Left ventricle myocardium inferior (tissue), 1 donor: ENCODE results near the gene NR5A2. TPM values are rescaled to one million over a fixed set of nuclear protein-coding genes. Genes with fewer than 3 reads are reported as not detected.

Experiments used
- DNase-seq: peaks from one replicate; pipeline ENCODE4 v3.0.0-alpha.2; 2020
- H3K27ac ChIP-seq: fragments of 200-600 bp; replicated peaks from 2 replicates; pipeline ENCODE4 v1.8.0; 2021
- H3K27me3 ChIP-seq: fragments of 200-600 bp; 2 replicates; pipeline ENCODE4 v1.8.0; 2021; ENCODE audit warnings: low read depth
- H3K36me3 ChIP-seq: fragments of 200-600 bp; 2 replicates; pipeline ENCODE4 v1.8.0; 2021
- H3K4me1 ChIP-seq: fragments of 200-600 bp; 2 replicates; pipeline ENCODE4 v1.8.0; 2021
- H3K4me3 ChIP-seq: fragments of 200-600 bp; 2 replicates; pipeline ENCODE4 v1.8.0; 2021; ENCODE audit warnings: mild to moderate bottlenecking, moderate library complexity
- H3K9me3 ChIP-seq: fragments of 200-600 bp; replicated peaks from 2 replicates; pipeline ENCODE4 v1.8.0; 2021
- CTCF ChIP-seq: fragments of 200-600 bp; IDR thresholded peaks from 2 replicates; pipeline ENCODE4 v1.8.0; 2021; ENCODE audit warnings: antibody characterized with exemption, mild to moderate bottlenecking, borderline replicate concordance
- intact Hi-C: fragments of 100-400 bp; cut with micrococcal nuclease; formaldehyde crosslinking; loops from one replicate; pipeline ENCODE4 v1.11.0; 2022
- total RNA-seq: library from RNA; stranded (reverse); fragmentation: NEBNext Ultra II Directional; extraction: Animal tissue kit (Norgen Biotek cat#: 25700); gene quantifications from one replicate; pipeline ENCODE4 v1.2.1, GENCODE V29; 2021
- donor health status: DM: no; HTN: yes; CAD: no; lungs with severe emphysema.

The NR5A2 gene
- total RNA-seq, 1 donor from 2014 or later, result 1.3 TPM

- no peak for DNase-seq
- H3K4me1 ChIP-seq, result no peaks in the 10 kb centered on the region
- intact Hi-C loops, result loop anchor here (10.0 kb wide), 1 partner anchor 65 kb away; no protein-coding TSS in a partner anchor
- no peak overlapping the region for H3K27ac ChIP-seq
- no peak for TF ChIP-seq CTCF
- H3K9me3 ChIP-seq, result no peaks in the 10 kb centered on the region
- no peaks in the 10 kb centered on the region for H3K36me3 ChIP-seq
- H3K4me3 ChIP-seq, result no peak overlapping the region
- peaks cover 33% of the 10 kb centered on the region for H3K27me3 ChIP-seq
Observed at GRCh38 chr1:200049810-200050209, 22.3 kb downstream of the NR5A2 start.

GRCh38 chr1:200051620-200052019 lies 24.1 kb downstream of the NR5A2 start:
- H3K27ac ChIP-seq, result no peak overlapping the region
- H3K27me3 ChIP-seq, result peaks cover 15% of the 10 kb centered on the region
- no peaks in the 10 kb centered on the region for H3K36me3 ChIP-seq
- intact Hi-C loops, result no loop called here
- H3K9me3 ChIP-seq, result no peaks in the 10 kb centered on the region
- H3K4me1 ChIP-seq, result no peaks in the 10 kb centered on the region
- no peak for TF ChIP-seq CTCF
- no peak for DNase-seq
- no peak overlapping the region for H3K4me3 ChIP-seq

- no peak for DNase-seq
- Histone ChIP-seq H3K36me3 (no peaks in the 10 kb centered on the region), H3K27me3 (peaks cover 3% of the 10 kb centered on the region), H3K9me3 (no peaks in the 10 kb centered on the region), H3K27ac (no peak overlapping the region), H3K4me1 (no peaks in the 10 kb centered on the region), H3K4me3 (no peak overlapping the region)
- TF ChIP-seq CTCF, result no peak
- intact Hi-C loops, result no loop called here
Observed at GRCh38 chr1:200053091-200053490, 25.6 kb downstream of the NR5A2 start.

- TF ChIP-seq CTCF, result no peak
- no peak overlapping the region for H3K4me3 ChIP-seq
Observed at GRCh38 chr1:200053646-200054045, 26.1 kb downstream of the NR5A2 start.

GRCh38 chr1:200058341-200058740 lies 30.8 kb downstream of the NR5A2 start:
- H3K4me1 ChIP-seq, result no peaks in the 10 kb centered on the region
- intact Hi-C loops, result no loop called here
- no peak overlapping the region for H3K4me3 ChIP-seq
- peaks cover 15% of the 10 kb centered on the region for H3K27me3 ChIP-seq
- H3K36me3 ChIP-seq, result no peaks in the 10 kb centered on the region
- no peak overlapping the region for H3K27ac ChIP-seq
- no peak for DNase-seq
- no peaks in the 10 kb centered on the region for H3K9me3 ChIP-seq
- TF ChIP-seq CTCF, result no peak

More at GRCh38 chr1:200053646-200054045, 26.1 kb downstream of the NR5A2 start:
- Histone ChIP-seq H3K9me3 (no peaks in the 10 kb centered on the region), H3K27me3 (no peaks in the 10 kb centered on the region), H3K36me3 (no peaks in the 10 kb centered on the region), H3K4me1 (no peaks in the 10 kb centered on the region), H3K27ac (no peak overlapping the region)
- intact Hi-C loops, result no loop called here
- no peak for DNase-seq

GRCh38 chr1:200062143-200062542 lies 34.6 kb downstream of the NR5A2 start:
- H3K9me3 ChIP-seq, result no peaks in the 10 kb centered on the region
- H3K27ac ChIP-seq, result no peak overlapping the region
- intact Hi-C loops, result no loop called here

More at GRCh38 chr1:200062143-200062542, 34.6 kb downstream of the NR5A2 start:
- Histone ChIP-seq H3K36me3 (no peaks in the 10 kb centered on the region), H3K4me3 (no peak overlapping the region), H3K4me1 (no peaks in the 10 kb centered on the region), H3K27me3 (peaks cover 15% of the 10 kb centered on the region)
- DNase-seq, result no peak
- no peak for TF ChIP-seq CTCF
